ENCODE results near the gene ASCL5.

DNA sequence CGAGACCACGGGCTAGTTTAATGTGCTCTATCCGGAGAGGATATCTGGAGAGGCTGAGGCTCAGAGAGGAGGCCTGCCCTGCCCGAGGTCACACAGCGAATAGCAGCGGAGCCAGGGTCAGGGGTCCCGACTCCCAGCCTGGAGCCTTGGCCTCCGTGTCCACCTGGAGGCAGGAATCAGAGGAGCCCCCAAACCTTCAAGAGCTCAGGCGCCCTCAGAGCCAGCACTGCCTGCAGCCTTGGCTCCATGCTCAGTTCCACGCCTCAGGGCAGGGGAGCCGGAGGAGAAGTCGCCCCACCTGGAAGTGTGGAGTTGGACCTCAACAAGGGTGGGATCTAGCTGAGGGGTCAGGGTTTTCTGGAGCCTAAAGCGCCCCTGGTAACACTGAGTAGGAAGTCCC, 2.0 kb upstream of the ASCL5 start:
- TF ChIP-seq, protein P1, sequence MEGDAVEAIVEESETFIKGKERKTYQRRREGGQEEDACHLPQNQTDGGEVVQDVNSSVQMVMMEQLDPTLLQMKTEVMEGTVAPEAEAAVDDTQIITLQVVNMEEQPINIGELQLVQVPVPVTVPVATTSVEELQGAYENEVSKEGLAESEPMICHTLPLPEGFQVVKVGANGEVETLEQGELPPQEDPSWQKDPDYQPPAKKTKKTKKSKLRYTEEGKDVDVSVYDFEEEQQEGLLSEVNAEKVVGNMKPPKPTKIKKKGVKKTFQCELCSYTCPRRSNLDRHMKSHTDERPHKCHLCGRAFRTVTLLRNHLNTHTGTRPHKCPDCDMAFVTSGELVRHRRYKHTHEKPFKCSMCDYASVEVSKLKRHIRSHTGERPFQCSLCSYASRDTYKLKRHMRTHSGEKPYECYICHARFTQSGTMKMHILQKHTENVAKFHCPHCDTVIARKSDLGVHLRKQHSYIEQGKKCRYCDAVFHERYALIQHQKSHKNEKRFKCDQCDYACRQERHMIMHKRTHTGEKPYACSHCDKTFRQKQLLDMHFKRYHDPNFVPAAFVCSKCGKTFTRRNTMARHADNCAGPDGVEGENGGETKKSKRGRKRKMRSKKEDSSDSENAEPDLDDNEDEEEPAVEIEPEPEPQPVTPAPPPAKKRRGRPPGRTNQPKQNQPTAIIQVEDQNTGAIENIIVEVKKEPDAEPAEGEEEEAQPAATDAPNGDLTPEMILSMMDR (conservative IDR thresholded peaks at IDR 0.05; ENCODE audit: low read length) = no peak
- no peak for TF ChIP-seq EZH2phosphoT487 (IDR thresholded peaks at IDR 0.05; ENCODE audit: borderline replicate concordance)

All from Loucy (cell line).